Forelimb muscle (tissue), 1 donor: ENCODE results near the gene GRIK4. TPM values are rescaled to one million over a fixed set of nuclear protein-coding genes. Genes with fewer than 3 reads are reported as not detected.

Experiments
- DNase-seq: peaks from one replicate; pipeline ENCODE4 v3.0.0-alpha.2; 2013; ENCODE audit warnings: low read depth
- polyA plus RNA-seq: library from polyadenylated mRNA; unstranded; fragments of 120-200 nt; gene quantifications from one replicate; pipeline ENCODE4 v1.2.1, GENCODE V29; 2013; ENCODE audit not compliant: insufficient read length

GRIK4 gene
- polyA plus RNA-seq, 1 donor, result 0.23 TPM

GRCh38 chr11:120509346-120510053 is 2.0 kb upstream of the GRIK4 start:
- DNase-seq, result no peak

- no peak for DNase-seq
These were observed 987 bp upstream of the GRIK4 start for GRCh38 chr11:120510406-120511115.

GRCh38 chr11:120511820-120512738 is 531 bp downstream of the GRIK4 start:
- DNase-seq, result no peak

- no peak for DNase-seq
These were observed 1.3 kb downstream of the GRIK4 start for GRCh38 chr11:120512739-120513435.

- no peak for DNase-seq
These were observed 2.1 kb downstream of the GRIK4 start for GRCh38 chr11:120513436-120514315.

- DNase-seq, result no peak
These were observed 3.1 kb downstream of the GRIK4 start for GRCh38 chr11:120514541-120515121.

- DNase-seq, result no peak
These were observed 3.7 kb downstream of the GRIK4 start for GRCh38 chr11:120515186-120515723.

- no peak for DNase-seq
These were observed 5.2 kb downstream of the GRIK4 start for GRCh38 chr11:120516461-120517389.

- no peak for DNase-seq
These were observed 5.8 kb downstream of the GRIK4 start for GRCh38 chr11:120517390-120517761.

- DNase-seq, result no peak
These were observed 6.3 kb downstream of the GRIK4 start for GRCh38 chr11:120517801-120518291.

- DNase-seq, result no peak
These were observed 6.8 kb downstream of the GRIK4 start for GRCh38 chr11:120518356-120518755.

- DNase-seq, result no peak
These were observed 7.9 kb downstream of the GRIK4 start for GRCh38 chr11:120519474-120519873.

- no peak for DNase-seq
These were observed 8.7 kb downstream of the GRIK4 start for GRCh38 chr11:120520091-120520822.

- DNase-seq, result no peak
These were observed 9.6 kb downstream of the GRIK4 start for GRCh38 chr11:120521176-120521575.

GRCh38 chr11:120522021-120522420 is 10.5 kb downstream of the GRIK4 start:
- DNase-seq, result no peak

- no peak for DNase-seq
These were observed 11.2 kb downstream of the GRIK4 start for GRCh38 chr11:120522736-120523135.

- DNase-seq, result no peak
These were observed 11.6 kb downstream of the GRIK4 start for GRCh38 chr11:120523196-120523595.

GRCh38 chr11:120524536-120525085 is 13.1 kb downstream of the GRIK4 start:
- no peak for DNase-seq
